ENCODE results near the gene CDK2. TPM values are rescaled to one million over a fixed set of nuclear protein-coding genes. Genes with fewer than 3 reads are reported as not detected.

The CDK2 gene
- total RNA-seq, 2 donors from 2014 or later = 60.8 to 69.8 TPM

DNA sequence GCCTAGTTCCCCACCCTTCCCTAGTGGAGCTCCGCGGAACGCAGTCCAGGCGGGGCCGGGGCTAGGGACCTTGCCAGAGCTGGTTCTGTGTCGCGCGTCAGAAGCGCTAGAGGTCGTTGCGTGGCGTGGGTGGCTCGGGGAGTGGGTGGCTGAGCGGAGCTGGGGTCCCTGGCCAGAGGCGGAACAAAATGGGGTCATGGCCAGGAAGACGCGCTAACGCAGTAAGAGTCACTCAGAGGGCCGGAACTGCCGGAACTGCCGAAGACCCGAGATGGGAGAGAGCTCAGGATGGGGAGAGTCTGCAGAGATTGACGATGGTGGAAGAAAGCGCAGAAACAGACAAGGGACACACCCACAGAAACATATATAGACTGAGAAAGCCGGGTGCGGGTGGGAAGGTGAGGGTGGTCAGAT lies 30.9 kb upstream of the CDK2 start:
- no peaks in the 10 kb centered on the region for H3K9me3 ChIP-seq (ENCODE audit: control insufficient read depth, low read length)
- DNase-seq = peak; percentile 68
- peaks cover 41% of the 10 kb centered on the region for H3K27me3 ChIP-seq (ENCODE audit: control insufficient read depth, insufficient read depth, low read length, poor library complexity, severe bottlenecking)
- WGBS, 2 experiments (ENCODE audit: insufficient coverage in 1 of 2, insufficient read length in 1 of 2) = 91 to 93% methylated on average over 20 to 26 of the region's 26 CpGs
- H3K27ac ChIP-seq (ENCODE audit: low read depth, low read length) = no peak overlapping the region
- Mint-ChIP-seq H3K4me1 (peaks cover 14% of the 10 kb centered on the region), H3K4me3 (peak overlapping the region; percentile 47), H3K36me3 (ENCODE audit: low read depth) (no peaks in the 10 kb centered on the region), H3K27me3 (ENCODE audit: insufficient read depth) (peaks cover 76% of the 10 kb centered on the region), H3K9me3 (no peaks in the 10 kb centered on the region), H3K27ac (no peak overlapping the region)
- no peaks in the 10 kb centered on the region for H3K36me3 ChIP-seq (ENCODE audit: control insufficient read depth, insufficient read depth, low read length)
- H3K9ac ChIP-seq (ENCODE audit: extremely low read depth, low read length, poor library complexity, severe bottlenecking) = no peak overlapping the region
- no peak overlapping the region for H3K4me3 ChIP-seq (ENCODE audit: low read length)
- peaks cover 6% of the 10 kb centered on the region for H3K4me1 ChIP-seq (ENCODE audit: control insufficient read depth, insufficient read depth, low read length)
- TF ChIP-seq, protein P1, sequence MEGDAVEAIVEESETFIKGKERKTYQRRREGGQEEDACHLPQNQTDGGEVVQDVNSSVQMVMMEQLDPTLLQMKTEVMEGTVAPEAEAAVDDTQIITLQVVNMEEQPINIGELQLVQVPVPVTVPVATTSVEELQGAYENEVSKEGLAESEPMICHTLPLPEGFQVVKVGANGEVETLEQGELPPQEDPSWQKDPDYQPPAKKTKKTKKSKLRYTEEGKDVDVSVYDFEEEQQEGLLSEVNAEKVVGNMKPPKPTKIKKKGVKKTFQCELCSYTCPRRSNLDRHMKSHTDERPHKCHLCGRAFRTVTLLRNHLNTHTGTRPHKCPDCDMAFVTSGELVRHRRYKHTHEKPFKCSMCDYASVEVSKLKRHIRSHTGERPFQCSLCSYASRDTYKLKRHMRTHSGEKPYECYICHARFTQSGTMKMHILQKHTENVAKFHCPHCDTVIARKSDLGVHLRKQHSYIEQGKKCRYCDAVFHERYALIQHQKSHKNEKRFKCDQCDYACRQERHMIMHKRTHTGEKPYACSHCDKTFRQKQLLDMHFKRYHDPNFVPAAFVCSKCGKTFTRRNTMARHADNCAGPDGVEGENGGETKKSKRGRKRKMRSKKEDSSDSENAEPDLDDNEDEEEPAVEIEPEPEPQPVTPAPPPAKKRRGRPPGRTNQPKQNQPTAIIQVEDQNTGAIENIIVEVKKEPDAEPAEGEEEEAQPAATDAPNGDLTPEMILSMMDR (conservative IDR thresholded peaks at IDR 0.05) = peak; percentile 24

DNA sequence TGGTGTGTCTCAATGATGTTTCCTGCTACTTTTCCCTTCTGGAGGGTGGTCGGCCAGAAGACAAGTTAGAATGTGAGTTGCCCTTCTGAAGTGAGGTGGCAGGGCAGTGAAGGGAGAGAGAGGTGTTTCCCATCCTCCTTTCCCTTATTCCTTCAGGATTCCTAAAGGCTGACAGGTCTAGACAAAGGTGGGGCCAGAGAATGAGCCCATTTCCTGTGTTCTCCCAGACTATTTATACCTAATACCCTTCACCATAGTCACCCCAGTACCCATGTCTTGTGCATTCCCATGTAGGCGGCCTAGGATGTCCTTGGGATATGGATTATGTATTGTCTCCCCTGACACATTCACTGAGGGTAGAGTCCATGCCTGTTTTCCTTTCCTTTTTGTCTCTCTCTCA lies 28.6 kb upstream of the CDK2 start:
- Histone ChIP-seq H3K4me3 (ENCODE audit: low read length) (no peak overlapping the region), H3K27ac (ENCODE audit: low read depth, low read length) (no peak overlapping the region), H3K36me3 (ENCODE audit: control insufficient read depth, insufficient read depth, low read length) (no peaks in the 10 kb centered on the region), H3K9ac (ENCODE audit: extremely low read depth, low read length, poor library complexity, severe bottlenecking) (no peak overlapping the region), H3K27me3 (ENCODE audit: control insufficient read depth, insufficient read depth, low read length, poor library complexity, severe bottlenecking) (peaks cover 26% of the 10 kb centered on the region), H3K4me1 (ENCODE audit: control insufficient read depth, insufficient read depth, low read length) (no peaks in the 10 kb centered on the region), H3K9me3 (ENCODE audit: control insufficient read depth, low read length) (no peaks in the 10 kb centered on the region)
- Mint-ChIP-seq H3K9me3 (no peaks in the 10 kb centered on the region), H3K36me3 (ENCODE audit: low read depth) (no peaks in the 10 kb centered on the region), H3K4me1 (peaks cover 7% of the 10 kb centered on the region), H3K27ac (no peak overlapping the region), H3K4me3 (no peak overlapping the region), H3K27me3 (ENCODE audit: insufficient read depth) (peaks cover 60% of the 10 kb centered on the region)
- TF ChIP-seq, protein P1 (conservative IDR thresholded peaks at IDR 0.05) = no peak
- WGBS, 2 experiments (ENCODE audit: insufficient coverage in 1 of 2, insufficient read length in 1 of 2) = 90% methylated on average over 2 of the region's 2 CpGs; no CpG with 5 or more reads in 1 of the 2 experiments
- DNase-seq = no peak

DNA sequence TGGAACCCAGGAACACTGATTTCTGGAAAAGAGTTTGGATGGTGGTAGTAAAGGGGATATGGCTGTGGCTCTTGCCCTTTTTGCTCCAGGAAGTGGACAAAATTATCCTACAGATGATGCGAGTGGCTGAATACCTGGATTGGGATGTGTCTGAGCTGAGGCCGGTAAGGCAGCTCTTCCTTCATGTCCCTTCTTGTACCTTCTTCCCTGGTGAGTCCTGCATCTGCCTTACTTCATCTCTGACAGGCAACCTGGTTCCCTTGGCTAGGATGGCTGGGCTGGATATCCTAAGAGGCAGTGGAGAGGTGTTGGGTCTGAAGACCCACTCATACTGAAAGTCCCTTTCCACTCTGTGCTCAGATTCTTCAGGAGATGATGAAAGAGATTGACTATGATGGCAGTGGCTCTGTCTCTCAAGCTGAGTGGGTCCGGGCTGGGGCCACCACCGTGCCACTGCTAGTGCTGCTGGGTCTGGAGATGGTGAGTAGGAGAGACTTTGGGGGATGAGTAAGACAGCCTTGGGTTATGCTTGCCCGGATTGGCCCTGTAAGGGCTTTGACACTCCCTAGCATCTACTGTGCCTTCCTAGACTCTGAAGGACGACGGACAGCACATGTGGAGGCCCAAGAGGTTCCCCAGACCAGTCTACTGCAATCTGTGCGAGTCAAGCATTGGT lies 27.7 kb upstream of the CDK2 start:
- H3K4me3 Mint-ChIP-seq = no peak overlapping the region
- peaks cover 50% of the 10 kb centered on the region for H3K27me3 Mint-ChIP-seq (ENCODE audit: insufficient read depth)
- TF ChIP-seq, protein P1 (conservative IDR thresholded peaks at IDR 0.05) = no peak

More for the DNA sequence above, 27.7 kb upstream of the CDK2 start:
- Histone ChIP-seq H3K27ac (ENCODE audit: low read depth, low read length) (no peak overlapping the region), H3K4me1 (ENCODE audit: control insufficient read depth, insufficient read depth, low read length) (no peaks in the 10 kb centered on the region), H3K36me3 (ENCODE audit: control insufficient read depth, insufficient read depth, low read length) (no peaks in the 10 kb centered on the region), H3K4me3 (ENCODE audit: low read length) (no peak overlapping the region), H3K9ac (ENCODE audit: extremely low read depth, low read length, poor library complexity, severe bottlenecking) (no peak overlapping the region), H3K9me3 (ENCODE audit: control insufficient read depth, low read length) (no peaks in the 10 kb centered on the region), H3K27me3 (ENCODE audit: control insufficient read depth, insufficient read depth, low read length, poor library complexity, severe bottlenecking) (peaks cover 16% of the 10 kb centered on the region)
- Mint-ChIP-seq H3K9me3 (no peaks in the 10 kb centered on the region), H3K27ac (no peak overlapping the region), H3K4me1 (peaks cover 7% of the 10 kb centered on the region), H3K36me3 (ENCODE audit: low read depth) (no peaks in the 10 kb centered on the region)
- no peak for DNase-seq
- WGBS, 2 experiments (ENCODE audit: insufficient coverage in 1 of 2, insufficient read length in 1 of 2) = 92 to 94% methylated on average over 6 to 8 of the region's 8 CpGs

Data from endodermal cell (in vitro differentiated cells).